Trophoblast cell (in vitro differentiated cells and primary cell): ENCODE data around the gene EBF3.
"Not testable (repeated sequence)": the region's sequence is repeated elsewhere in the genome, so short reads cannot be mapped to it uniquely, and the experiment has no call there.

ENCODE experiments used
- DNase-seq, 2 donors: peaks; one replicate each; pipeline ENCODE4 v3.0.0-alpha.2; 2016
- H2AFZ ChIP-seq: 2 replicates; pipeline ENCODE4 v1.6.1; 2013; ENCODE audit warnings: low read length, moderate library complexity, mild to moderate bottlenecking; ENCODE audit not compliant: insufficient read depth, poor library complexity
- H2AK5ac ChIP-seq: 2 replicates; pipeline ENCODE4 v1.6.1; 2013; ENCODE audit warnings: mild to moderate bottlenecking, low read length
- H2BK120ac ChIP-seq: 2 replicates; pipeline ENCODE4 v1.6.1; 2013; ENCODE audit warnings: low read length, mild to moderate bottlenecking, moderate library complexity; ENCODE audit not compliant: insufficient read depth, poor library complexity
- H2BK12ac ChIP-seq: 2 replicates; pipeline ENCODE4 v1.6.1; 2013; ENCODE audit warnings: mild to moderate bottlenecking, low read length, moderate library complexity
- H2BK5ac ChIP-seq: 2 replicates; pipeline ENCODE4 v1.6.1; 2013; ENCODE audit warnings: low read length, low read depth, moderate library complexity, mild to moderate bottlenecking; ENCODE audit not compliant: poor library complexity
- H3K14ac ChIP-seq: 2 replicates; pipeline ENCODE4 v1.6.1; 2013; ENCODE audit warnings: mild to moderate bottlenecking, low read length
- H3K18ac ChIP-seq: 2 replicates; pipeline ENCODE4 v1.6.1; 2013; ENCODE audit warnings: mild to moderate bottlenecking, low read length
- H3K23ac ChIP-seq: 2 replicates; pipeline ENCODE4 v1.6.1; 2013; ENCODE audit warnings: low read length
- H3K27ac ChIP-seq: 2 replicates; pipeline ENCODE4 v1.5.1; 2013; ENCODE audit warnings: low read depth, mild to moderate bottlenecking, inconsistent platforms, low read length, moderate library complexity
- H3K27me3 ChIP-seq: 2 replicates; pipeline ENCODE4 v1.6.1; 2013; ENCODE audit warnings: inconsistent platforms, mild to moderate bottlenecking, low read length, moderate library complexity; ENCODE audit not compliant: insufficient read depth
- H3K36me3 ChIP-seq, 2 experiments: 1 replicate in 1 of 2; 2 replicates in 1 of 2; pipeline ENCODE4 v1.6.1; 2013; ENCODE audit warnings: low read length in 2 of 2, mild to moderate bottlenecking in 2 of 2, moderate library complexity in 1 of 2; ENCODE audit not compliant: insufficient read depth in 2 of 2, control insufficient read depth in 1 of 2
- H3K4ac ChIP-seq: 2 replicates; pipeline ENCODE4 v1.6.1; 2013; ENCODE audit warnings: low read depth, mild to moderate bottlenecking, low read length, moderate library complexity
- H3K4me1 ChIP-seq, 2 experiments: 1 replicate in 1 of 2; 2 replicates in 1 of 2; pipeline ENCODE4 v1.6.1; 2013; ENCODE audit warnings: low read length in 2 of 2, mild to moderate bottlenecking in 2 of 2, moderate library complexity in 1 of 2; ENCODE audit not compliant: insufficient read depth in 2 of 2, control insufficient read depth in 1 of 2
- H3K4me2 ChIP-seq: 2 replicates; pipeline ENCODE4 v1.6.1; 2013; ENCODE audit warnings: inconsistent platforms, mild to moderate bottlenecking, low read length, moderate library complexity
- H3K4me3 ChIP-seq: 2 replicates; pipeline ENCODE4 v1.5.1; 2013; ENCODE audit warnings: mild to moderate bottlenecking, low read depth, low read length, inconsistent platforms
- H3K79me1 ChIP-seq: one replicate; pipeline ENCODE4 v1.6.1; 2013; ENCODE audit warnings: low read length
- H3K79me2 ChIP-seq: 2 replicates; pipeline ENCODE4 v1.6.1; 2013; ENCODE audit warnings: low read length, mild to moderate bottlenecking; ENCODE audit not compliant: control insufficient read depth, insufficient read depth, poor library complexity
- H3K9ac ChIP-seq: 2 replicates; pipeline ENCODE4 v1.6.1; 2013; ENCODE audit warnings: mild to moderate bottlenecking, low read length
- H3K9me3 ChIP-seq: 2 replicates; pipeline ENCODE4 v1.6.1; 2013; ENCODE audit warnings: low read depth, mild to moderate bottlenecking, control low read depth, inconsistent platforms, low read length; ENCODE audit not compliant: insufficient read depth
- H4K12ac ChIP-seq: 2 replicates; pipeline ENCODE4 v1.6.1; 2013; ENCODE audit warnings: low read depth, mild to moderate bottlenecking, low read length, moderate library complexity
- H4K8ac ChIP-seq: 2 replicates; pipeline ENCODE4 v1.6.1; 2013; ENCODE audit warnings: low read depth, mild to moderate bottlenecking, low read length, moderate library complexity
- H4K91ac ChIP-seq: one replicate; pipeline ENCODE4 v1.6.1; 2013; ENCODE audit warnings: low read depth, mild to moderate bottlenecking, low read length, moderate library complexity
- WGBS: extraction: QIAGEN DNeasy Blood & Tissue Kit; methylation state at CpG from one replicate; pipeline ENCODE4 v1.1.7; 2013; ENCODE audit warnings: missing lambda C conversion rate; ENCODE audit not compliant: insufficient read length, insufficient coverage; ENCODE audit errors: extremely low coverage; 5-methylcytosine and 5-hydroxymethylcytosine counted together

The EBF3 gene

GRCh38 chr10:129921065-129921670 lies 42.9 kb downstream of the EBF3 start:
- H2AFZ ChIP-seq: no peak overlapping the region
- H2BK120ac ChIP-seq: no peak overlapping the region
- no peak overlapping the region for H3K14ac ChIP-seq

GRCh38 chr10:129920187-129920586 lies 43.9 kb downstream of the EBF3 start:
- H3K79me2 ChIP-seq, H4K8ac ChIP-seq, H3K9me3 ChIP-seq, H2BK5ac ChIP-seq, H3K4me3 ChIP-seq, H3K27ac ChIP-seq, DNase-seq, H3K4ac ChIP-seq, H3K27me3 ChIP-seq, H2AFZ ChIP-seq, H4K91ac ChIP-seq, H3K18ac ChIP-seq, H3K14ac ChIP-seq, H2AK5ac ChIP-seq, H3K4me1 ChIP-seq, H3K9ac ChIP-seq, H2BK120ac ChIP-seq, H3K4me2 ChIP-seq, H3K79me1 ChIP-seq, H2BK12ac ChIP-seq, H4K12ac ChIP-seq, H3K23ac ChIP-seq, H3K36me3 ChIP-seq: not testable (repeated sequence)
- WGBS: no CpG with 5 or more reads among the region's 18 CpGs

More at GRCh38 chr10:129921065-129921670, 42.9 kb downstream of the EBF3 start:
- H3K9ac ChIP-seq: no peak overlapping the region
- H3K4me3 ChIP-seq: no peak overlapping the region
- no peak overlapping the region for H3K4ac ChIP-seq
- H3K79me2 ChIP-seq: no peaks in the 10 kb centered on the region
- H4K12ac ChIP-seq: no peak overlapping the region
- H3K23ac ChIP-seq: no peak overlapping the region
- no peak overlapping the region for H2BK12ac ChIP-seq
- no peak overlapping the region for H4K8ac ChIP-seq
- no peak overlapping the region for H3K27ac ChIP-seq
- no CpG with 5 or more reads among the region's 18 CpGs for WGBS
- H3K9me3 ChIP-seq: peaks cover 2% of the 10 kb centered on the region
- no peaks in the 10 kb centered on the region for H3K4me1 ChIP-seq
- no peak overlapping the region for H2AK5ac ChIP-seq
- H3K27me3 ChIP-seq: no peaks in the 10 kb centered on the region
- no peak overlapping the region for H2BK5ac ChIP-seq
- no peak for DNase-seq
- no peaks in the 10 kb centered on the region for H3K79me1 ChIP-seq
- no peaks in the 10 kb centered on the region for H3K36me3 ChIP-seq
- no peak overlapping the region for H3K18ac ChIP-seq
- no peak overlapping the region for H3K4me2 ChIP-seq
- no peak overlapping the region for H4K91ac ChIP-seq

GRCh38 chr10:129919358-129919757 lies 44.7 kb downstream of the EBF3 start:
- no peak overlapping the region for H4K91ac ChIP-seq
- no peak overlapping the region for H3K4ac ChIP-seq
- no peaks in the 10 kb centered on the region for H3K79me2 ChIP-seq
- no peak overlapping the region for H3K27ac ChIP-seq
- no peak overlapping the region for H2BK5ac ChIP-seq
- no peak overlapping the region for H3K9ac ChIP-seq
- no peak overlapping the region for H2AK5ac ChIP-seq
- DNase-seq: no peak
- H2AFZ ChIP-seq: no peak overlapping the region
- H2BK120ac ChIP-seq: no peak overlapping the region
- no peak overlapping the region for H2BK12ac ChIP-seq
- no peak overlapping the region for H3K18ac ChIP-seq
- no peaks in the 10 kb centered on the region for H3K4me1 ChIP-seq
- H3K79me1 ChIP-seq: no peaks in the 10 kb centered on the region
- H3K4me3 ChIP-seq: no peak overlapping the region
- H4K12ac ChIP-seq: no peak overlapping the region
- no peaks in the 10 kb centered on the region for H3K36me3 ChIP-seq
- H3K9me3 ChIP-seq: peaks cover 2% of the 10 kb centered on the region
- H3K23ac ChIP-seq: no peak overlapping the region
- no CpG with 5 or more reads among the region's 4 CpGs for WGBS
- no peak overlapping the region for H4K8ac ChIP-seq
- H3K27me3 ChIP-seq: no peaks in the 10 kb centered on the region
- H3K14ac ChIP-seq: no peak overlapping the region
- no peak overlapping the region for H3K4me2 ChIP-seq

- Histone ChIP-seq H3K14ac (no peak overlapping the region), H4K12ac (no peak overlapping the region), H3K27me3 (no peaks in the 10 kb centered on the region), H3K23ac (no peak overlapping the region), H3K4me1 (no peaks in the 10 kb centered on the region), H3K4me2 (no peak overlapping the region), H3K36me3 (no peaks in the 10 kb centered on the region), H2BK120ac (no peak overlapping the region), H3K27ac (no peak overlapping the region), H3K9me3 (peaks cover 2% of the 10 kb centered on the region), H4K8ac (no peak overlapping the region), H3K4ac (no peak overlapping the region), H3K18ac (no peak overlapping the region), H4K91ac (no peak overlapping the region), H2AK5ac (no peak overlapping the region), H3K79me1 (no peaks in the 10 kb centered on the region), H3K79me2 (no peaks in the 10 kb centered on the region), H3K4me3 (no peak overlapping the region), H2BK5ac (no peak overlapping the region), H3K9ac (no peak overlapping the region), H2BK12ac (no peak overlapping the region), H2AFZ (no peak overlapping the region)
- WGBS: no CpG with 5 or more reads among the region's 8 CpGs
- no peak for DNase-seq
Measured at GRCh38 chr10:129918836-129919235, 45.2 kb downstream of the EBF3 start.
